UCSD-AML1 (cell line): ENCODE results near the gene AVPI1.

Experiments
- DNase-seq: peaks from one replicate; lab custom pipeline; 2025; ENCODE audit not compliant: unreplicated experiment; lab: John Stamatoyannopoulos, UW

Gene AVPI1

GRCh38 chr10:97686962-97687784 lies at the start of gene AVPI1:
Gene AVPI1 (minus strand): TSS chr10:97687241. CDS start chr10:97679905, 7,336 bp downstream.
- DNase-seq = peak; percentile 99

GRCh38 chr10:97736403-97736901 lies 49.4 kb upstream of the AVPI1 start:
- no peak for DNase-seq

GRCh38 chr10:97734021-97734420 lies 47.0 kb upstream of the AVPI1 start:
- DNase-seq = no peak

GRCh38 chr10:97733256-97733655 lies 46.2 kb upstream of the AVPI1 start:
- DNase-seq = no peak

- DNase-seq = no peak
These were observed 45.0 kb upstream of the AVPI1 start for GRCh38 chr10:97732052-97732359.

- DNase-seq = peak; percentile 28
These were observed 44.5 kb upstream of the AVPI1 start for GRCh38 chr10:97731346-97732051.

- no peak for DNase-seq
These were observed 42.0 kb upstream of the AVPI1 start for GRCh38 chr10:97729014-97729413.

- DNase-seq = no peak
These were observed 39.7 kb upstream of the AVPI1 start for GRCh38 chr10:97726636-97727178.

GRCh38 chr10:97724341-97724941 lies 37.4 kb upstream of the AVPI1 start:
- no peak for DNase-seq

GRCh38 chr10:97723001-97723400 lies 36.0 kb upstream of the AVPI1 start:
- no peak for DNase-seq

GRCh38 chr10:97721871-97722780 lies 35.1 kb upstream of the AVPI1 start:
- DNase-seq = no peak

GRCh38 chr10:97719602-97720001 lies 32.6 kb upstream of the AVPI1 start:
- no peak for DNase-seq

GRCh38 chr10:97718659-97719142 lies 31.7 kb upstream of the AVPI1 start:
- no peak for DNase-seq

- no peak for DNase-seq
These were observed 31.1 kb upstream of the AVPI1 start for GRCh38 chr10:97718178-97718577.

GRCh38 chr10:97717627-97718026 lies 30.6 kb upstream of the AVPI1 start:
- DNase-seq = no peak

GRCh38 chr10:97715259-97715874 lies 28.3 kb upstream of the AVPI1 start:
- DNase-seq = no peak

GRCh38 chr10:97714401-97715258 lies 27.6 kb upstream of the AVPI1 start:
- DNase-seq = peak; percentile 72

- peak; percentile 74 for DNase-seq
These were observed 26.9 kb upstream of the AVPI1 start for GRCh38 chr10:97713826-97714400.
